ENCODE data around the gene C10orf67. TPM values are rescaled to one million over a fixed set of nuclear protein-coding genes. Genes with fewer than 3 reads are reported as not detected.
"Not testable (repeated sequence)": the region's sequence is repeated elsewhere in the genome, so short reads cannot be mapped to it uniquely, and the experiment has no call there.

C10orf67 gene
- not detected in 2 replicates for total RNA-seq

DNA sequence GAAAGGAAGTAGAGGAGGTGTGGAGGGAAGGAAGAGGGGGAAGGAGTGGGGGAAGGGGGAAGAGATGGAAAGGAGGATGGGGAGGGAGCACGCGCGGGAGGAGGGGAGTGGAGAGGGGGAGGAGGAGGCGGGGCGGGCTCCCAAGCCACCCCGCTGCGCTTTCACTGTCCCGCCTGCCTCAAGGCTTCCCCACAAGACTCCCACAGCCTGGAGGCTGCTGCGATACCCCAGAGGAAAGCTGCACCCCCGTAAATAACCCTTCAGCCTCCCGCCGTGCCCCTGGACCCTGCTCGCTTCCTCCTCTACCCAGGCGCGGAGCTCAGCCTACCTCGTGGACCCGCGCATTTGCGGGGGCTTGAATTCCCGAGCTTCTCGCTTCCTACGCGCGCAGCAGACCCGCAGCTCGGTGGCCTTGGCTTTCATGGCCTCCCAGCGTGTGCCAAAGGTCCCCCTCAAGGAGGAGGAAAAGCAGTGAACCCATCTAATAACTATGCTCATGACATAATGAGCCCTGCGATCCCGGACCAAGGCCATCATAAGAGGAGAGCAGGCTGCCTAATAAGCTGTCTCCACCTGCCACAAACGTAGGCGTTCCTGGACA lies at the start of gene C10orf67:
C10orf67 (minus strand) TSS at position 557 of the 601 bp plus-strand sequence; CDS start at position 534, 23 bp downstream.
- DNase-seq (ENCODE audit: extremely low read depth, low read depth, low spot score), result no peak

DNA sequence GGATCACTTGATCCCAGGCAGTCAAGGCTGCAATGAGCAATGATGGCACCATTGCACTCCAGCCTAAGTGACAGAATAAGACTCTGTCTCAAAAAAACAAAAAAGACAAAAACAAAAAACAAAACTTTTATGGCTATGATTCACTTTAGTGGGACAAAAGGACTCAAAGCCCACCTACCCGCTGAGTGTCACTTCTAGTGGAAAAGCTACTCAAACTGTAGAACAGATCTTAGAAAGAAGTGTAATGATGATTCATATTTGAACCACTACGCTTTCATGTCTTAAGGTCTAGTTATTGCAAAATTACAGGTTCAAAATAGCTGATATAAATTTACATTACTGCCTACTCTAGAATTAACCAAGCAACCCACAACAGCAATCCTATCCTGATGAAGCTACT lies 47.2 kb upstream of the C10orf67 start:
- DNase-seq (ENCODE audit: extremely low read depth, low read depth, low spot score), result no peak

DNA sequence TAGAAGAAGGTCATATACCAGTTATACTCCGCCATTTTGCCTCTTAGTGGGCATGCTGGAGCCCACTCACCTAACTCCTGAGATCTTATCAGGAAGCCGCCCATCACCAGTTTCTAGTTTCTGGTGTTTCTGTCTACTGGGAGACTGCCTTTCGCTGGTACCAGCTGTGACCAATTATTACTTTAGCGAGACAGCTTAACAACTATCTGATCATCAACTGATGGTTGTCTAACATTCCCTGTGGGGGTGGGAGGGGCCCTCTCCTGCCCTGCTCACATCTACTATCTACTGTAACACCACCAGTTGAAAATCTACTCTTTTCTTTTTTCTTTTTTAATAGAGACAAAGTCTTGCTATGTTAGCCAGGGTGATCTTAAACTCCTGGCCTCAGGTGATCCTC lies 46.2 kb upstream of the C10orf67 start:
- no peak for DNase-seq (ENCODE audit: extremely low read depth, low read depth, low spot score)

DNA sequence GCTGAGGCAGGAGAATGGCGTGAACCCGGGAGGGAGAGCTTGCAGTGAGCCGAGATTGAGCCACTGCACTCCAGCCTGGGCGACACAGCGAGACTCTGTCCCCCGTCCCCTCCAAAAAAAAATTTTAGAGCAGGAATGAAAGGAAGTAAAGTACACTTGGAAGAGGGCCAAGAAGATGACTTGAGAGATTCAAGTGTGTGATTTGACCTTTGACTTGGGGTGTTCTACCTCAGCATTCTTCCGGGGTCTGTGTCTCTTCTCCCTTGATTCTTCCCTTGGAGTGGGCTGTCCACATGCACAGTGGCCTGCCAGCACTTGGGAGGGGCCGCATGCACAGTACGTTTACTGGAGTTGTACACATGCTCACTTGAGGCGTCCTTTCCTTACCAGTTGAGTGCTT lies 45.8 kb upstream of the C10orf67 start:
- not testable (repeated sequence) for DNase-seq (ENCODE audit: extremely low read depth, low read depth, low spot score)

DNA sequence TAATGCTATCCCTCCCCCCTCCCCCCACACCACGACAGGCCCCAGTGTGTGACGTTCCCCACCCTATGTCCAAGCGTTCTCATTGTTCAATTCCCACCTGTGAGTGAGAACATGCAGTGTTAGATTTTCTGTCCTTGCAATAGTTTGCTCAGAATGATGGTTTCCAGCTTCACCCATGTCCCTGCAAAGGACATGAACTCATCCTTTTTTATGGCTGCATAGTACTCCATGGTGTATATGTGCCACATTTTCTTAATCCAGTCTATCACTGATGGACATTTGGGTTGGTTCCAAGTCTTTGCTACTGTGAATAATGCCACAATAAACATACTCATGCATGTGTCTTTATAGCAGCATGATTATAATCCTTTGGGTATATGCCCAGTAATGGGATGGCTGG lies 42.9 kb upstream of the C10orf67 start:
- DNase-seq (ENCODE audit: extremely low read depth, low read depth, low spot score), result not testable (repeated sequence)

DNA sequence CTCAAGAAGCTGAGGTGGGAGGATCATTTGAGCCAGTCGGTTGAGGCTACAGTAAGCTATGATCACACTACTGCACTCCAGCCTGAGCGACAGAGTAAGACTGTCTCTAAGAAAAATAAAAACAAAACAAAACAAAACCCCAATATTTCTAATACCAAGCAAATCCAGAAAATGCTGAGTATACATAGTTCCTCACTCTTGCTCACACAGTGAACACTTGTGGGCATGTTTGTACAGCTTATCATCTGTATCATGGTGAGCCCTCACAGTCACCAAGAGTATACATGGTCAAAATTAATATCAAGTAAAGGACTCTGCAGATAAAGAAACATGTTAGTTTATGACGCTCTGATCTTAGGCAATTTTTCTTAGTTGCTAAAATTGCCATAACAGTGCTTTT lies 41.5 kb upstream of the C10orf67 start:
- no peak for DNase-seq (ENCODE audit: extremely low read depth, low read depth, low spot score)

DNA sequence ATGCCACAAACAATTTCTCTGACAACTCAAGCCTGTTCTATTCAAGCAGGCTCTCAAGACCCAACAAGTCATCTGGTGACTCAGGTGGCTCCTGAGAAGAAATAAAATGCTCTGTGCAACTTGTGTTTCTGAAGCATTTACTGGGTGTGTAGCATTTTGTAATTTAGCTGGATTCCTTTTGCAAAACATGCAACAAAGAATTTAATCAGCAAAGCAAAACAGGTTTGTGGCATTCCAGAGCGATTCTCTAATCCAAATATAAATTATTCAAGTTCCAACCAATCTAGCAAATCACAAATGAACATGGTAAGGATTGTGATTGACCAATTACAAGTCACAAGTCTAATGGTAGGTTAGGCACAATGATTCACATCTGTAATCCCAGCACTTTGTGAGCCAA lies 39.8 kb upstream of the C10orf67 start:
- no peak for DNase-seq (ENCODE audit: extremely low read depth, low read depth, low spot score)

DNA sequence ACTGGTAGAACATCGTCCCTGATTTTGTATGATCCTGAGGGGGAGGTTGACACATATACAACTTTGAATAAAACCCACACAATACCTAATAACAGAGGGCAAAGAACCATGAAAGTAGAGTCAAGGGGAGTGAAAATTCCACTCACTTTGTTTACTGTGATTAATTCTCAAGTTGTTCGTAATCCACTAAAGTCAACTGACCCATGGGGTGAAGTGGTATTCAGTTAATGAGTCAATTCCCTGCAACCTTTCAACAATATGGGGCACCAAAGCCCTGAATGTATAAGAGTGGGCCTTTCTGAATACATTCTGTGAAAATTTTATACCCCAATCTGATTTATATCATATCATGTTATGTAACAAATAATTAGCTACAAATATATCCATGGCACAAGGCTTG lies 39.0 kb upstream of the C10orf67 start:
- DNase-seq (ENCODE audit: extremely low read depth, low read depth, low spot score), result no peak

DNA sequence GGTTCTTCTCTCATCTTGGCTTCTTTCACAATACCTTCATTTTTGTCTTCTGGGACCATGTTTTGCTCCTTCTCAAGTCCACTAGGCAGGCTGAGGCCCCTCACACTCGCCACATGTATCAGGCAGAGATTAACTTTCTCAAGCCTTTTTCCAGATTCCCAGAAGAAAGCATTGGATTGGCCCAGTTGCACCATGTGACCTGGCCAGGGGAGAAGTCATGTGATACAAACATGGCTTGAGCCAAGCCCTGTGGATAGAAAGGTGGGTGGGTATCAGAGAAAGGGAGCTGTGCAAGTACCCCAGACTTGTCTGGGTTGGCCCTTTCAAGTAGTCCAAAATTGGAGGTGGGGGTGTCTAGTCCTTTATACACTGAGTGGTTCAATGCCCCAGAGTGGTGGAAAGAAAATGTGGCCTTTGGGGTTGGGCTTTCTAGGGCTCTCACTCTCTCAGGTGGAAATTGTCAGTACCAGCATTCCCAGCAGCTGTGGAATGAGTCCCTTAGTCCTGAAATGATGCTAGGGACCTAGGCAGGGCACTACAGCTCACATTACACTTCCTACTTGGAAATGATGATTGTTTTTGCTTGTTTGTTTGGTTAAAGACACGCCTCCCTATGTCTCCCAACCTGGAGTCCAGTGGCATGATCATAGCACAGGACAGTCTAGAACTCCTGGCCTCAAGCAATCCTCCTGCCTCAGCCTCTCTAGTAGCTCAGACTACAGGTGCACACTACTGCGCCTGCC lies 36.9 kb upstream of the C10orf67 start:
- DNase-seq (ENCODE audit: extremely low read depth, low read depth, low spot score), result no peak

DNA sequence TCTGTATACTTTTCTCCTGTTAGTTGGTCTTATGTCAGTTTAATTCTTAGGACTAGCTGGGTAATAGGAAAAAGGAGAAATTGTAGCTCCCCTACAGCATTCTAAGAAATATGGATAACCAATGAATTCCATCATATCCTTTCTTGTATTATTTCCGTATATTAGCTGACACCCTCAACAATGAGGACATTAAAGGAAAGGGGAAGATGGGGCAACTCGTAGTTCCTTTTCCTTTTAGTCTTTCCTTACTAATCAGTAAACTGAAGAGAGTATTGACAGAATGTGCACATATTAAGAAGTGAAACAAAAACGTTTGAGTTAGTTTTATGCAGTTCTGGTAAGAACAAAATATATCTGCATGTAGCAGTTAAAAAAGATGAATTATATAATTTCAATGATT lies 35.1 kb upstream of the C10orf67 start:
- DNase-seq (ENCODE audit: extremely low read depth, low read depth, low spot score), result no peak

DNA sequence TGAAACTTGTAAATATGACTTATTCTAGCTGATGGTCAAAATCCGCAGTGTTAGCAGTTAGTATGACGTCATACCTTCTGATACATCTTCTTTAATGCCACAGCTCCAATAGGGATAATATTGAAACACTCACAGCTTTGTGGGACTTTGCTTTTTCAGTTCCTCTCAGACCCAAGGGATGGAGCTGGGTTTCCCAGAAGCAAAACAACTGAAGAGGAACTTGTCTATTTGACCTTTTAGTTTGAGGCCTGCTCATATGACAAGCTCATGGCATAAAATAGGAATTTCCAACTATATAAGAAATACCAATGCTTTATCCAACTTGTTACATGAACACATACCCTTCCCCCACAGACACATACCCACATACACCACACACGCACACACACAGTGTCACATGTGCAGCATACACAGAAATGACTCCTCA lies 31.6 kb upstream of the C10orf67 start:
- no peak for DNase-seq (ENCODE audit: extremely low read depth, low read depth, low spot score)

DNA sequence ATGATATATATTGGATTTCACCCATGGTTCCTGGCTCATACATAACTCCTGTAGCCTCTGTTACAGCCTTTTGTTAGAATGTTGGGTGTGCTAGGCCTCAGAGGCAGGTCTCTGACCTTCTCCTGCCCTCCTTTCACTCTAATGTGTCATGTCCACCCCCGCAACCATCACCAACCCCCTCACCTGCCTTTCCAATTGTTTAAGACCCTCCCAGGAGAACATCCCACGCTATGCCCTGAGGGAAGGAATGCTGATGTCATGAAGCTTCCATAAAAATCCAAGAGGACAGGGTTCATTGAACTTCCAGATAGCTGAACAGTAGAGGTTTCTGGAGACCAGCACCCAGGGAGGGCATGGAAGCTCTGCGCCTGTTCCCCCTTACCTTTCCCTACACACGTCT lies 30.8 kb upstream of the C10orf67 start:
- DNase-seq (ENCODE audit: extremely low read depth, low read depth, low spot score), result no peak

DNA sequence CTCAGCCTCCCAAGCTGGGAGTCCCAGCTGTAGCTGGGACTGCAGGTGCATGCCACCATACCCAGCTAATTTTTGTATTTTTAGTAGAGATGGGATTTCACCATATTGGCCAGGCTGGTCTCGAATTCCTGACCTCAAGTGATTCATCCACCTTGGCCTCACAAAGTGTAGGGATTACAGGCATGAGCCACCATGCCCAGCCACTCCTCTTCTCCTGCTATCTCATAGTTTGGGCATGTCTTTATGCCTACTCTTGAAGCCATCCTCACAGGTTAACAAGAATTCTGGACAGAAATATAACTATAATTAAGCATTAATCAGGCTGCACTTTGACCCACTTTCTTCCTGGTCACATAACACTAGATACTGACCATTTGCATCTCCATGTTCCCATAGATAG lies 28.6 kb upstream of the C10orf67 start:
- no peak for DNase-seq (ENCODE audit: extremely low read depth, low read depth, low spot score)

DNA sequence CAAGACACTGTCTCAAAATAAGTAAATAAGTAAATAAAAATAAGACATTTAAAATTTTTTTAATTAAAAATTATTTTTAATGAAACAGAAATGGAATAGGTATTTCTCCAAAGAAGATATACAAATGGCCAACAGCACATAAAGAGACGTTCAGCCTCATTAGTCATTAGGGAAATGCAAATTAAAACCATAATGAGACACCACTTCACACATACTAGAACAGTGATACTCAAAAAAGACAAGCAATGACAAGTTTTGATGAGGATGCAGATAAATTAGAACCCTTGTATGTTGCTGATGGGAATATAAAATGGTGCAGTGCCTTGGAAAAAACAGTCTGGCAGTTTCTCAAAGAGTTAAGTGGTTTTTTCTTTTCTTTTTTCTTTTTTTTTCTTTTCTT lies 26.5 kb upstream of the C10orf67 start:
- no peak for DNase-seq (ENCODE audit: extremely low read depth, low read depth, low spot score)

DNA sequence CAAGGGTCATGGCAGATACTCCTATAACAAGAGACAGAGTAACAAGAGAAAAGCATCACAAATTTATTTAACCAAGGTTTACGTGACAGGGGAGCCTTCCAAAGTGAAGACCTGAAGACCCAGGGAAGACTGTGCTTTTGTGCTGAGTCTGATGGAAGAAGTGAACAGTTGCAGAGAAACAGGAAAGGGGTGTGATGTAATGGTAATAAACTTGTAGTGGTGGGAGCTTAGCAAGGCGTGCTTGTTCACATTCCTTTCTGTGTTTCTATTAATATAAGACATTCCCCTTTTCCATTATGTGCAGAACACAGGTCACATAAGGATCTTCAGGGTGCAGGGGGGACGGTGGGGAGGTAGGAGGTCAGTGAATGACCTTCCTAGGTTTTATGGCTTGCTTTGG lies 25.5 kb upstream of the C10orf67 start:
- DNase-seq (ENCODE audit: extremely low read depth, low read depth, low spot score), result no peak

DNA sequence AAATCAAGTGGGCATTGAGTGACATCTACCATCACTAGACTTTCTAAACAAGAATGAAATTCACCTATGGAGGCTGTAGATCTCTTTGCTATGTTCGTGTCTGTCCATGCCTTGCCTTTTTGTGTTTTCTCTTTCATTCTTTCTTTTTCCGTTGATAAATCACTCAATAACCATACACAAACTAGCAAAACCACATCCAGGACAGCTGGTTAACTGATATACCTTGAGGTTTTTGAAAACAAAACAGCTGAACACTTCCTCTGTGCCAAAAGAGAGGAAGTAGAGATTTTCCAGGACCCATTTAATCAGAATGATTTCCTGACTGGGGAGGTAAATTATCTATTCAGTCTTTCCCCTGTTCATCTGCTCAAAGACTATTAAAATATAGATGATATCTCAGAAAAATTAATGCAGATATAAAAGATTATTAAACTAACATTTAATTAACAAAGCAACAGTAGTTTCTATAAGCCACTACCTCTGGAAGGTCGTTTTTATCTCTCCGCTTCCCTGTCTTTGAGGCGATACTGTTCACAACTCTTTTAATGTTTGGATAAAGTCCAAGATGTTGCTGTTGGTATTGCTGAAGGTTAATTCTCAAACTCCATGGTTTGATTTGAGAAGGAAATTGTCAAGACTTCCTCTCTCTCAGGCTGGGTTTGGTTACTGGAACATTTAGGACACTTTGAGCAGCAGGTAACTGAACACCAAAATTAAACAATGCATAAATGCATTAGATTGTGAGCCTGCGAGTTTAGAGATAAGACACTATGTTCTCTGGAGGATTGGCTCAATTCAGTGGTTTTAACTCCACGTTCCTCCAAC lies 24.4 kb upstream of the C10orf67 start:
- DNase-seq (ENCODE audit: extremely low read depth, low read depth, low spot score), result no peak

DNA sequence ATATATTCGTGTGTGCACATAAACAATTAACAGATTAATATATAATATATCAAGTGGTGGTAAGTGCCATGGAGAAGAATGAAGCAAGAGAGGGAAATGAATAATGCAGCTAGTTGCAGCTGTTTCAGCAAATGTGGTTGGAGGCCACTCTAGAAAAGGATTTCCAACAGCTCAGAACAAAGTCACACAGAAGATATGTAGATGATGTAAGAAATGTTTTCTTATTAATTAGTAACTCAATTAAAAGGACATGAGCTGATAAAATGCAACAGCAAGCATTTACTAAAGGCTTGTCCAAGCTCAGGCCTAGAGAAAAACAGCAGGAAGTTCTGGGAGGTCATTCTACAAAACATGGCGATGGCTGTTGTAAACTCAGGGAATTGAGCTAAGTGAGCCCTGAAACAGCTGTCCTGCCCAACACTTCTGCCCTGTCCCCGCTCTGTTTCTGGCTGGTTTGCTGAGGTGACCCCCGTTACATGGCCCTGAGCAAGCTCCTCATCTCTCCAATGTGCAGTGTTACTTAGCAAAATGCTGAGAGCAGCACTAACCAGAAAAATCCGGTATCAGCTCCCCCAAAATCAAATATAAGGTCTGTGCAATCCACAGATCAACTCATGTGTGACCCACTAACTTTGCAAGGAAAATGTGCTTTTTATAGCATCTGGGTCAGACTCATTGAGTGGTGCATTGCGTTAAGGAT lies 23.4 kb upstream of the C10orf67 start:
- DNase-seq (ENCODE audit: extremely low read depth, low read depth, low spot score), result no peak

DNA sequence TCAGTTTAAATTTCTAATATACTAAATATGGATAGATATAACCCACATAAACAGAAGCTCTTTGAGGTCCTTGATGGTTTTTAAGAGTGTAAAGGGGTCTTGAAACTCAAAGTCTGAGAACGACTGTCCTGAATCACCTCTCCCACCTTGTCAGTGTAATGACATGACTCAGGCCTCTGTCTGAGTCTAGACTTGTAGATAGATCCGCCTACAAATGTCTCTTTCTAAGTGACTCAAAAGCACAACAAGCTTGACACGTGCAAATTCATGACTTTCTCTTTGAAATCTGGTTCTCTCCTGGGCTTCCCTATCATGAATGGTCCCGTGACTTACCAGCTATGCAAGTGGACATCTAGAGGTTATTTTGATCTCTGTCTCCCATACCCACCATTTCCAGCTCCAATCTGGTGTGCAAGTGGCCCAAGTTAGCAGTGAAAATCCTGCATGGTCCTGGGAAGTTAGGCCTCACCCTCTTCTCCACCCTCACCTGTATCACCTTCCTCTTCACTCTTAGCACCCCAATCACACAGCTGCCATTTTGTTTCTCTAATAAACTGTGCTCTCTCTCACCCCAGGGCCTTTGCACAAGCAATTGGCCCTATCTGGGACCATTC lies 20.9 kb upstream of the C10orf67 start:
- DNase-seq (ENCODE audit: extremely low read depth, low read depth, low spot score), result not testable (repeated sequence)

DNA sequence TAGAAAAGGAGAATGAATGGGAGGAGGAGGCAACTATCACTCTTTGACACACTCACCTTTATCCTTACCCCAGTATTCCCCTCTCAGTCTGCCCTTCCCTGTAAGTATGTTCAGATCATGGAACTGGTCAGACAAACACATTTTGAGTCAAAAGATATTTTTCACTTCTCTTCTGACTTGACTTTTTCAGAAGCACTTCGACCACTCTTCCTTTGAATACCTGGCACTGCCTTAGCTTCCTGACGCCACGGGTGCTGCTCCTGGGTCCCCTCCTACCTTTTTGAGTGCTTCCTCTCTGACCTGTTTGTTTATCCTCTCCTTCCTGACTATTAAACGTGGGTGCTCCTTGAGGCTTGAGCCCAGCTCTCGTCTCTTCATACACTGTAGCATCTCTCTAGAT lies 19.8 kb upstream of the C10orf67 start:
- no peak for DNase-seq (ENCODE audit: extremely low read depth, low read depth, low spot score)

DNA sequence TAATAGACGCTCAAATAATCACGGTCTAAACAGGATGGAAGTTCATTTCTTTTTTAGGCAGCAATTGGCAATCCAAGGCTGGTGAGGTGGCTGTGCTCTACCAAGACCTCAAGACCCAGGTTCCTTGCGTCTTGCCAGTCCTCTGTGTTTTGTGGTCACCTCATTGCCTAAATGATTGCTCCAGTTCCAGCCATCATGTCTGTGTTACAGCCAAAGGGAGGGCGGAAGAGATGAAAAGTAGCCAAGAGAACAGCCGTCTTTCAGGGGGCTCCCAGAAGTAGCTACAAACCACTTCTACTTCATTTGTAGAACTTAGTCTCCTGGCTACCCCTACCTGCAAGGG lies 19.2 kb upstream of the C10orf67 start:
- no peak for DNase-seq (ENCODE audit: extremely low read depth, low read depth, low spot score)
